NCI-H774 (cell line): Measurements from ENCODE around the gene KCTD4.
"Not testable (repeated sequence)": the region's sequence is repeated elsewhere in the genome, so short reads cannot be mapped to it uniquely, and the experiment has no call there.

Source experiments
- DNase-seq: peaks from one replicate; lab custom pipeline; 2025; lab: John Stamatoyannopoulos, UW

KCTD4 gene

DNA sequence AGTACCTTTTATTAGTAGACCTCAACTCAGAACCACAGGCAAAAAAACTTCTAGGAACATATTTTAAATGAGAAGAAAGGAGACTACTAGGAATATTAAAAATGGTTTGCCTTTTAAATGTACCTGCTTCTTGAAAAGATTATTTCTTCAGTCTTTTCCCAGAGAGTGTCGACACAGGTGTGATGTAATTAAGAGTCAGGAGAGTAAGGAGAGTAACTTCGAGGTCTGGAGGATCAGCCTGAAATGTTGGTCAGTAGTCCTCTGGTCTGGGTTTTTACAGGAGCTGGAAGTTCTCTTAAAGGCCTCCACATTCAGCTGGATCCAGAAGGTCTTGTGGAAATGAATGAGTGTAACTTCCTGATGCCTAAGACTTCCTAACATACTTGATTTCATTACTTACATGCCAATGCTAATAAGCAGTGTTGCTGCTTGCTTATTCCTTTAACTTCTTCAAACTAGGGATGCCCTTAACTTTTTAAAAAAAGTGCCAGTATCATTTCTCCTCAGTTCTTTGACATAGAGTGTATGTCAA is at the start of gene KCTD4:
Gene KCTD4 (minus strand): TSS at position 345 of the 532 bp plus-strand sequence. CDS start 6,478 bp downstream, outside the sequence.
- DNase-seq, result no peak

- DNase-seq, result no peak
Observed at GRCh38 chr13:45249662-45250061, 48.8 kb upstream of the KCTD4 start.

DNA sequence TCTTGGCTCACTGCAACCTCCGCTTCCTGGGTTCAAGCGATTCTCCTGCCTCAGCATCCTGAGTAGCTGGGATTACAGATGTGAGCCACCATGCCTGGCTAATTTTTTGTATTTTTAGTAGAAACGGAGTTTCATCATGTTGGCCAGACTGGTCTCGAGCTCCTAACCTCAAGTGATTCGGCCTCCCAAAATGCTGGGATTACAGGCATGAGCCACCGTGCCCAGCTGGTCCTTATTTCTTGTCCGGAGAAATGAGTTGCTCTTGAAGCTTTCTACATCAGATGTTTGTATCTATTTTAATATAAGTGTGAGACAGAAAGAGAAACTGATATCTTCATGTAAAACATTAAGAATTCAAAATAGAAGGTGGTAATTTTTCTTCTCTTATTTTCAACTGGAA is 43.9 kb upstream of the KCTD4 start:
- not testable (repeated sequence) for DNase-seq

- DNase-seq, result no peak
Observed at GRCh38 chr13:45243077-45243476, 42.2 kb upstream of the KCTD4 start.

GRCh38 chr13:45242524-45242923 is 41.7 kb upstream of the KCTD4 start:
- no peak for DNase-seq

DNA sequence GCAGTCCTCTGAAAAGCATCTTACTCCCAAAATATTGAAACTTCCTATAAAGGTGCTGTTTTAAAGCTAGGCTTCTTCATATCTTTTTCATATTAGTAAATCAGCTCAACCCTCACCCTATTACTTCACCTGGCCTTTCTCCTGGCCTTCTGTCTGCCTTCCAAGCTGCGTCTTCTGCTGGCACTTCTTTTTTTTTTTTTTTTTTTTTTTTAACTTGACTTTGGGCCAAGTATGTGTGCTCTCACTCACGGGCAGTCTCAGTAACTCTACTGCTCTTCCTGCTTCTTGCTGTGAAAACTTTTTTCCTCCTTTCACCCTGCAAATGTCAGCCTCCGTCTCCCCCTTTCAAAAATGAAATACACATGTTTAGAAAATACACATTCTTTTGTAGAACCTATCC is 41.2 kb upstream of the KCTD4 start:
- DNase-seq, result no peak

DNA sequence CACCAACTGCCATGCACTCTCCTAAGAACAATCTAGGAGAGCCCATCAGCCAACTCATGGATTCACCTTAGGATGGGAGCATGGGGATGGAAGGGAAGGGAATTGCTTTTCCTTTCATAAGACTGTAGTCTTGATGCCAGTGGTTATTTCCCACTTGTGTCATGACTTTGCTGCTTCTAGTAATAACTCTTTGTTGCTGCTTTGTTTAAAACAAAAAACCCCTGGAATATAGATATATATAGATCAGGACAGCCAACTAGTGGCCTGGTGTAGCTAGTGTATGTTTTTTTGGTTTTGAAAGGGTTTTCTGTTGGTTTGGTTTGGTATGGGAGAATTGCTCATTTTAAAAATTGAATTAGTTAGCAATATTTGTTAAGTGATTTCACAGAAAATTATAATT is 39.3 kb upstream of the KCTD4 start:
- no peak for DNase-seq

DNA sequence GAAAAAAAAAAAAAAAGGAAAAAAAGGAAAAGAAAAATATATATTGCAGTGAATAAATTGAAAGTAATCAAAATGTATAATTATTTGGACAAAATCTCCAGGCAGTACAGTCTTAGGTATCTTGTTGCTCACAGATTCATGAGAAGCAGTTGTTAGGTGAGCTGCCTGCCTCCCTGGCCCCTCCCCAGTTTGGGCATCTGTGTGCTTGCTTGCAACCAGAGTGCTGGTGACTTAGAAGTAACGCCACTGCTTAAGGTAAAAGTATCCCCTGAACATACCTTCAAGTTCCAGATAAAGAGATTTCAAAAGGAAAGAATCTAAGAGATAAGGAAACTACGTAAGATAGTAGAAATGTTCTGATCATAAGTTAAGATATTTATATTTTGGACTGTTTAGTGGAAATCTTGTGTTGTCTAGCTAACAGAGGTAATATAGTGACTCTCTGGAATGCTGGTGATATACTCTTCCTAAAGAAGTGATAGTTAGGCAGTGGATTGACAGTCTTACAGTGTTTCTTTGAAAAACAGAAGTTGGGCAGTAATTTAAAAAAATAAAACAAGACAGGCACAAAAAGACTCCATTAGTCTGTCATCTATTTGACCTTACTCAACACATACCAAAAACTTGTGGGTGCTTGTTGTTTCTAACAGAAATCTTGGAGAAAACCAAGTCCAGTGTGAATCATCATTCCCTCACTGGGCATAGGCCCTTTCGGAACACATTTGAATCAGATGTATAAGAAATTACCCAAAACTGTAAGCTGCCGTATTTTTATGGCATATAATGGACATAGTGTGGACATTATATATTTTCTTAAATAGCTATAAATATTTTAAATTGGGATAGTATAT is 38.3 kb upstream of the KCTD4 start:
- DNase-seq, result no peak

DNA sequence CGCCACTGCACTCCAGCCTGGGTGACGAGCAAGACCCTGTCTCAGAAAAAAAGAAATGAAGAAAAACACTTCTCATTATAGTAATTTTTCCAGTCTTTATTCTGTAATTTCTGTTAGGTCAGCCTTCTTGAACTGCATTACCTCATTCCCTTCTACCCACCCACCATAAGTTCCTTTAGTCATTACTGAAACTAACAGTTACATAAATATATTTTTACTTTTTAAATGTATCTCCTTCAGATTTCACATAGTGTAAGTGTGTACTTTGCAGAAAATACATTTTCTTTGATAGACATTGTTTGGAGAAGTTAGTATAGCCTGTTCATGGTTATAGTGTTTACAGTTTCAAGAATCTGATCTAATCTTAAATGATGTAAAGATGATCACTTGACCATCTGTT is 31.7 kb upstream of the KCTD4 start:
- no peak for DNase-seq

- DNase-seq, result no peak
Observed at GRCh38 chr13:45231722-45232121, 30.9 kb upstream of the KCTD4 start.

- DNase-seq, result no peak
Observed at GRCh38 chr13:45231305-45231704, 30.5 kb upstream of the KCTD4 start.

- no peak for DNase-seq
Observed at GRCh38 chr13:45229172-45229571, 28.3 kb upstream of the KCTD4 start.

DNA sequence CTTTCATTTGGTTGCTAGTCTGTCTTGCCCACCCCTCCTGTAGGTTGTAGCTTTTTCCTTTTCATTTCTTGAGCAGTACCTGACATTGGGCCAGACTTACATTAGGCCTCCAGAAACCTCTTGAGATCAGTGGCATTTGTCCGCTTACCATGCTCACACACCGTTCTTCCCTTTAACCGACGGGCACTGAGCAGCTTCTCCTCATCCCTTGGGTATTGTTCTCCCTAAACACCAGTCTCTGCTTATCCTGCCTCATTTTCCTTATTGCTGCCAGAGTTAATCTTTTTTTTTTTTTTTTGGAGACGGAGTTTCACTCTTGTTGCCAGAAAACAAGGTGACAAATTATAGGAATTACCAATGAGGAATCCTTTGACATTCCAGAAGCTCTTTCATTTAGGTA is 27.2 kb upstream of the KCTD4 start:
- DNase-seq, result no peak

DNA sequence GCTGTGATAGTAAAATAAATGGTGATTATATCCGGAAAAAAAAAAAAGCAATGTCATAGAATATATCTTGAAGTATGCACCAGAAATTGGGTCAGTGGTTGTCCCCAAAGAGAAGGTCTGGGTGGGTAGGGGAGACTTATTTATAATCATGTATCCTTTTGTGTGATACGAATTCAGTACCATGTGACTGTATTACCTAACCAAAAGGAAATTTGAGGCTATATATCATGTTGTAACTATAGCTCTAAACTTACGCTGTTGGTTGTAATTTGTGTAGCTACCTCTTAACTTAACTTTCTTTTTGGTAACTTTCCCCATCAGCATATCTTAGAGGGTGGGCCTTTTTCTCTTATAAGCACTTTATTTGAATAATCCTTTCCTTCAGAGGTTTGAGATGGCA is 25.2 kb upstream of the KCTD4 start:
- DNase-seq, result no peak

- no peak for DNase-seq
Observed at GRCh38 chr13:45225370-45225769, 24.5 kb upstream of the KCTD4 start.

DNA sequence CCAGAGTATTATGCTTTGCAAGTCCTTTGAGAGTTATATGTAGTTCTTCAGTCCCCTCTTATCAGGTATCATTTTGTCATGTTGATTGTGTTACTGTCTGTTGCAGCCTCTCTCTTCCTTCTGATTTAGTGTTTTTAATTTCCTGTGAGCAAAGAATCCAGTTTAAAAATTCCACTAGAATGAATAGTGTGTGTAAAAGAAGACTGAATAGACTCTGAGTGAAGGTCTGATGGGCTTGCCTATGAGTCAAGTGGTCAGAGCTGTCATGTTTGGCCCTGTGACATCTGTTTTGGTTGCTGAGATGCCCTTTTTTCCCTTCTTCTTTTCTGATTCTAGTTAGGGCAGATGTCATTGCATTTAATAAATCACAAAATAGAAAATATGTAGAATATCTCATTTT is 23.3 kb upstream of the KCTD4 start:
- DNase-seq, result no peak

GRCh38 chr13:45222919-45223318 is 22.1 kb upstream of the KCTD4 start:
- no peak for DNase-seq

DNA sequence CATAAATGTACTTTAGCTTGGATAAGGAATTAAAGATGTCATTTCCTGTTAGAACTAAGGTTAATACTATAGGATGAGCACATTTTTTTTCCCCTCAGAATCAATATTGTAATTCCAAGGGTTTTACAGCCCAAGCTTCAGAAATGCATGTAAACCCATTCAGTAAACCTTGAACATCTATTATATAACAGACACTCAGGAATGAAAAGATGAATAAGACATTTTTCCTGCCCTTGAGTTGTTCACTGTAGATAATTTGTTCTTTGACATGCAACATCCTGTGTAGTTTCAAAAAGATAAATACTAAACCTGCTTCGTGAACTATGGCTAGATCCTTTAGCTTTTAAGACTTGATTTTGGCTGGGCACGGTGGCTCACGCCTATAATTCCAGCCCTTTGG is 21.7 kb upstream of the KCTD4 start:
- DNase-seq, result no peak

DNA sequence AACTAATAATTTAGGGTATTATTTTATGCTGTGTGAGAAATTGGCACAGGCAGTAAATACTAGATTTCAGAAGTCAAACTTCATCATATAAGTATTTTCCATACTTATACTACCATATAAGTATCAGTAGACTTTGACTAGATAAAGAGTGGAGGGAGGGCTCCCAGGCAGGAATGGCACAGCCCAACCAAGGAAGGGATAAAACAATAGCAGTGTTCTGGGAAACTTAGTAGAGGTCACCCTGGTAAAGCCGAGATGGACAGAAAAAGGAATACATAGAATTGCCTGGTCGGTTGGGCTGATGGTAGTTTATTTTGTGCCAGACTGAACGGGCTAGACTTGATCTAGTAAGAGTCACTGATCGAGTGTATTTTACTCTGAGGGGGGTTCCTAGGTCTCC is 19.6 kb upstream of the KCTD4 start:
- no peak for DNase-seq

DNA sequence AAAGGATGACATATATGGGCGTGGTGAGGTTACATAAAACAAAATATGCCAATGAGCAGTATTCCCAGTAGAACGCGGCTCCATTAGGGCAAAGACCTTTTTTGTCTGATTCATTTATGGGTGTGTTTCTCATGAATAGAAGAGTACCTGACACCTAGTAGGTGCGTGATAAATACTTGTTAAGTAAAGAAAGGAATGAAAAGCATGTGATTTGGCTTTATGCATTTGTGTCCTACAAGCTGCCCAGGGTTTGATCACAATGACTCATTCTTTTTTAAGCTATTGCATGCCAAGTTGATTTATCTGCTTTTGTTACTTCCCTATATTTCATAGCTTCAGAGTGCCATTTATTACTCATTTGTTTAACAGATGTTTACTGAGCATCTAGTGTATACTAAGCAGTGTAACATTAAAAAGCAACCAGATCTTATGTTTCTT is 19.1 kb upstream of the KCTD4 start:
- no peak for DNase-seq

DNA sequence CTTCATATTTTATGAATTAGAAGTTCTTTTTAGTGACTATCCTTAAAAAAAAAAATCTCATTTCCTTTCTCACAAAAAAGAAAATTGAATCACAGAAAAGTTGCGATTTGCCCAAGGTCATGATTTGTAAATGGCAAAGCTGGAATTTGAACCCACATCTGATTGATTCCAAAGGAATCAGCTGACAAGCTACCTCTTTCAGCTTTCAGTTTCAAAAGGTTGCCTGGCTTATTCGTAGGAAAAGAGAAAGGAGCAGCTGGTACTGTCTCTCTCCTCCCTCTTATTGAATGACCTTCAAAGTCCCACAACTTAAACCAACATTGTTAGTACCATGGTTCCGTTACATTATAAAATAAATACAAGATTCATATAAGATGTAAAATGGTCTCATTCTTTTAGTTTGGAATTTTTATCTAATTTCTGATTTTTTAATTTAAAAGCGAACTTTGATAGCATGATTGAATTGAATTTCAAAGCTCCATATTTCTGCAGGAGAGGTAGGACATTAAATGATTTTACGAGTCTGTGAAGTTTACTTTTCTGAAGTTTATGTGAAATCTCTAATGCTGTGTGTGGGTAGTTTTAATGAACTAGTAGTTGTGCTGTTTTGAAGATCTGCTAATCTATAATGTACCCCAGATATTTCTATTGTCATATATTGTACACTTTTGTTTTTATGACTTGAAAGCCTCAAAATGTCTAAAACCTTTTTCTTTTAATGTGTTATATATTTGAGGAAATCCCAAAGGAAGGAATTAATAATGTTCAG is 18.5 kb upstream of the KCTD4 start:
- no peak for DNase-seq

GRCh38 chr13:45218689-45219088 is 17.8 kb upstream of the KCTD4 start:
- DNase-seq, result no peak

- no peak for DNase-seq
Observed at GRCh38 chr13:45216193-45216592, 15.3 kb upstream of the KCTD4 start.
